Esophagus squamous epithelium (tissue), 5 donors: ENCODE data around the gene LPP. TPM values are rescaled to one million over a fixed set of nuclear protein-coding genes. Genes with fewer than 3 reads are reported as not detected.
A peak's percentile ranks its signal among the peaks of the same experiment; 100 is the strongest.

Experiments used
- DNase-seq: peaks from one replicate; lab custom pipeline; 2025; lab: John Stamatoyannopoulos, UW
- H3K27ac ChIP-seq, 4 donors: fragments of 200-600 bp; sonication (generic); one replicate each; pipeline ENCODE4 v1.5.1; 2016 to 2019; ENCODE audit warnings: mild to moderate bottlenecking in 1 of 4
- H3K27me3 ChIP-seq, 4 donors: fragments of 200-600 bp; sonication (generic); 1 replicate in 3 of 4; 2 replicates in 1 of 4; pipeline versions ENCODE4 v1.5.1 to v1.6.0; 2017 to 2021; ENCODE audit warnings: antibody characterized with exemption in 1 of 4
- H3K36me3 ChIP-seq, 3 donors: fragments of 200-600 bp; sonication (generic); one replicate each; pipeline ENCODE4 v1.5.1; 2016 to 2019
- H3K4me1 ChIP-seq, 3 donors: fragments of 200-600 bp; sonication (generic); one replicate each; pipeline ENCODE4 v1.5.1; 2017 to 2019
- H3K4me3 ChIP-seq, 4 donors: fragments of 200-600 bp; sonication (generic); 1 replicate in 3 of 4; 2 replicates in 1 of 4; pipeline ENCODE4 v1.5.1; 2016 to 2019; ENCODE audit warnings: mild to moderate bottlenecking in 2 of 4, moderate library complexity in 1 of 4
- H3K9me3 ChIP-seq, 3 donors: fragments of 200-600 bp; sonication (generic); one replicate each; pipeline ENCODE4 v1.5.1; 2016 to 2019
- CTCF ChIP-seq, 6 experiments: fragments of 450-650 bp in 4 of 6; fragments of 200-600 bp in 2 of 6; sonication (generic) in 2 of 6; IDR thresholded peaks; one replicate each; pipeline ENCODE4 v1.5.1; 2016 to 2019; ENCODE audit warnings: antibody characterized with exemption in 6 of 6, mild to moderate bottlenecking in 4 of 6, moderate library complexity in 4 of 6
- POLR2A ChIP-seq, 4 donors: fragments of 450-650 bp; IDR thresholded peaks; one replicate each; pipeline ENCODE4 v1.6.1; 2017; ENCODE audit warnings: antibody characterized with exemption in 4 of 4, mild to moderate bottlenecking in 4 of 4, moderate library complexity in 3 of 4
- WGBS, 2 donors: methylation state at CpG; one replicate each; pipeline ENCODE4 v1.1.5; 2018; 5-methylcytosine and 5-hydroxymethylcytosine counted together
- intact Hi-C: fragments of 100-400 bp; cut with DNase I; formaldehyde crosslinking; loops from one replicate; pipeline ENCODE4 v1.15.0; 2022
- total RNA-seq, 4 donors: library from RNA; depleted of rRNA; stranded (reverse); fragments of >200 nt; gene quantifications; one replicate each; pipeline ENCODE4 v1.1.0, GENCODE V29; 2016
- donor health status: DM: yes; HTN: yes; CAD: no.

LPP gene
- total RNA-seq, 4 donors from 2014 or later: 41.4 to 369 (median 97.3) TPM

GRCh38 chr3:188458756-188459155 is 304.8 kb downstream of the LPP start:
- TF ChIP-seq POLR2A (IDR thresholded peaks at IDR 0.05) (no peak), CTCF (IDR thresholded peaks at IDR 0.05) (no peak)
- H3K36me3 ChIP-seq: no peaks in the 10 kb centered on the region

GRCh38 chr3:188465311-188465710 is 311.4 kb downstream of the LPP start:
- no peaks in the 10 kb centered on the region for H3K9me3 ChIP-seq
- 73 to 77% methylated on average over 6 of the region's 6 CpGs for WGBS, 2 donors
- H3K4me1 ChIP-seq: peaks cover 5 to 34% (median 17%) of the 10 kb centered on the region in 3 donors
- TF ChIP-seq CTCF (IDR thresholded peaks at IDR 0.05) (no peak), POLR2A (IDR thresholded peaks at IDR 0.05) (no peak)
- intact Hi-C loops: no loop called here
- no peak overlapping the region for H3K27ac ChIP-seq
- no peaks in the 10 kb centered on the region for H3K36me3 ChIP-seq
- no peaks in the 10 kb centered on the region for H3K27me3 ChIP-seq
- no peak for DNase-seq
- H3K4me3 ChIP-seq: no peak overlapping the region

More at GRCh38 chr3:188458756-188459155, 304.8 kb downstream of the LPP start:
- H3K4me3 ChIP-seq: no peak overlapping the region
- no peaks in the 10 kb centered on the region for H3K27me3 ChIP-seq
- H3K4me1 ChIP-seq: no peaks in the 10 kb centered on the region
- intact Hi-C loops: no loop called here
- WGBS, 2 donors: 35 to 42% methylated on average over 2 of the region's 2 CpGs
- H3K9me3 ChIP-seq: no peaks in the 10 kb centered on the region
- DNase-seq: no peak
- no peak overlapping the region for H3K27ac ChIP-seq

GRCh38 chr3:188468196-188468595 is 314.2 kb downstream of the LPP start:
- intact Hi-C loops: no loop called here
- TF ChIP-seq POLR2A (IDR thresholded peaks at IDR 0.05) (no peak), CTCF (IDR thresholded peaks at IDR 0.05) (no peak)
- H3K27me3 ChIP-seq: no peaks in the 10 kb centered on the region
- 63 to 76% methylated on average over 2 of the region's 2 CpGs for WGBS, 2 donors
- H3K27ac ChIP-seq: peak overlapping the region; percentile 42 to 76 (median 70)
- no peak overlapping the region for H3K4me3 ChIP-seq
- peaks cover 5 to 55% (median 22%) of the 10 kb centered on the region in 3 donors for H3K4me1 ChIP-seq
- H3K9me3 ChIP-seq: no peaks in the 10 kb centered on the region
- H3K36me3 ChIP-seq: no peaks in the 10 kb centered on the region
- no peak for DNase-seq

GRCh38 chr3:188468662-188469061 is 314.7 kb downstream of the LPP start:
- Histone ChIP-seq H3K36me3 (no peaks in the 10 kb centered on the region), H3K4me3 (no peak overlapping the region), H3K27ac (peak overlapping the region; percentile 42 to 76 (median 70)), H3K9me3 (no peaks in the 10 kb centered on the region), H3K4me1 (peaks cover 5 to 57% (median 22%) of the 10 kb centered on the region in 3 donors), H3K27me3 (no peaks in the 10 kb centered on the region)
- 38 to 48% methylated on average over 3 of the region's 3 CpGs for WGBS, 2 donors
- no peak for TF ChIP-seq CTCF (IDR thresholded peaks at IDR 0.05)
- intact Hi-C loops: no loop called here
- no peak for DNase-seq

GRCh38 chr3:188469228-188469885 is 315.4 kb downstream of the LPP start:
- no peaks in the 10 kb centered on the region for H3K9me3 ChIP-seq
- H3K4me3 ChIP-seq: no peak overlapping the region
- no peak for DNase-seq
- H3K27ac ChIP-seq: peak overlapping the region; percentile 42 to 76 (median 70)
- peaks cover 5 to 57% (median 22%) of the 10 kb centered on the region in 3 donors for H3K4me1 ChIP-seq
- H3K36me3 ChIP-seq: no peaks in the 10 kb centered on the region
- no peaks in the 10 kb centered on the region for H3K27me3 ChIP-seq
- intact Hi-C loops: no loop called here
- WGBS, 2 donors: 63 to 72% methylated on average over 10 of the region's 10 CpGs
- TF ChIP-seq CTCF (IDR thresholded peaks at IDR 0.05) (no peak), POLR2A (IDR thresholded peaks at IDR 0.05) (no peak)
